Endothelial cell of umbilical vein (primary cell): ENCODE data around the gene GABARAP. TPM values are rescaled to one million over a fixed set of nuclear protein-coding genes. Genes with fewer than 3 reads are reported as not detected.

Experiments
- BruUV-seq: library from RNA; stranded (reverse); fragments of 400-500 nt; replicated peaks from 2 replicates; lab custom pipeline; 2021; lab: Mats Ljungman, UMichigan
- CTCF ChIA-PET: fragments of 300-600, 350-600 bp; sonication (Branson Sonifier 250); formaldehyde crosslinking; loops from one replicate; lab custom pipeline; 2021; ENCODE audit warnings: antibody characterized with exemption, inconsistent platforms; lab: Charles Lee
- POLR2A ChIA-PET: fragments of 300-600, 350-600 bp; sonication (Branson Sonifier 250); formaldehyde crosslinking; loops from one replicate; lab custom pipeline; 2021; ENCODE audit warnings: antibody characterized with exemption, inconsistent platforms; lab: Charles Lee
- DNase-seq: peaks from one replicate; pipeline ENCODE4 v3.0.0-alpha.2; 2011; ENCODE audit warnings: low read depth, low spot score
- FAIRE-seq: peaks from 2 replicates; lab custom pipeline; 2011; peaks lifted over from hg19 to GRCh38; lab: Jason Lieb, UNC
- H2AFZ ChIP-seq: 2 replicates; pipeline ENCODE4 v1.6.0; 2012; ENCODE audit warnings: low read depth, low read length, control low read depth, inconsistent platforms
- H3K27ac ChIP-seq: 2 replicates; pipeline ENCODE4 v1.5.1; 2011; ENCODE audit warnings: low read depth, mild to moderate bottlenecking, control low read depth, low read length, moderate library complexity; ENCODE audit not compliant: insufficient read depth
- H3K27me3 ChIP-seq, 2 experiments: 2 replicates each; pipeline versions ENCODE4 v1.6.0 to v1.6.1; 2011; ENCODE audit warnings: low read length in 2 of 2, mixed read lengths in 1 of 2; ENCODE audit not compliant: control insufficient read depth in 2 of 2, insufficient read depth in 2 of 2
- H3K36me3 ChIP-seq, 2 experiments: 2 replicates in 1 of 2; 3 replicates in 1 of 2; pipeline ENCODE4 v1.5.1; 2011; ENCODE audit warnings: low read length in 2 of 2, mild to moderate bottlenecking in 1 of 2, moderate library complexity in 1 of 2; ENCODE audit not compliant: control insufficient read depth in 2 of 2, insufficient read depth in 2 of 2; ENCODE audit errors: extremely low read depth in 1 of 2
- H3K4me1 ChIP-seq: 3 replicates; pipeline ENCODE4 v1.5.1; 2011; ENCODE audit warnings: mild to moderate bottlenecking, low read length; ENCODE audit not compliant: control insufficient read depth, insufficient read depth; ENCODE audit errors: extremely low read depth
- H3K4me2 ChIP-seq: 2 replicates; pipeline ENCODE4 v1.6.1; 2011; ENCODE audit warnings: low read length, control low read depth, mixed read lengths; ENCODE audit not compliant: insufficient read depth
- H3K4me3 ChIP-seq, 3 experiments: fragments of 200-600 bp in 1 of 3; sonication (generic), shearing (Covaris generic) in 1 of 3; replicated peaks in 1 of 3; 2 replicates each; pipeline ENCODE4 v1.5.1; 2011 to 2016; ENCODE audit warnings: control low read depth in 3 of 3, low read length in 3 of 3, mild to moderate bottlenecking in 2 of 3, inconsistent platforms in 1 of 3, low read depth in 1 of 3, moderate library complexity in 1 of 3; ENCODE audit not compliant: insufficient read depth in 1 of 3
- H3K79me2 ChIP-seq: 2 replicates; pipeline ENCODE4 v1.6.0; 2012; ENCODE audit warnings: low read length, inconsistent platforms; ENCODE audit not compliant: control insufficient read depth, insufficient read depth
- H3K9ac ChIP-seq: replicated peaks from 2 replicates; pipeline ENCODE3; 2011; ENCODE audit warnings: low read length, control low read depth; ENCODE audit not compliant: insufficient read depth; ENCODE audit errors: extremely low read depth
- H3K9me1 ChIP-seq: replicated peaks from 3 replicates; pipeline ENCODE4 v1.6.0; 2011; ENCODE audit warnings: mild to moderate bottlenecking, low read length; ENCODE audit not compliant: control insufficient read depth, insufficient read depth; ENCODE audit errors: extremely low read depth
- H3K9me3 ChIP-seq: replicated peaks from 2 replicates; pipeline ENCODE4 v1.5.1; 2012; ENCODE audit warnings: low read length, inconsistent platforms; ENCODE audit not compliant: control insufficient read depth, insufficient read depth
- H4K20me1 ChIP-seq: replicated peaks from 2 replicates; pipeline ENCODE3; 2011; ENCODE audit warnings: mild to moderate bottlenecking, low read length; ENCODE audit not compliant: control insufficient read depth, insufficient read depth; ENCODE audit errors: extremely low read depth
- CTCF ChIP-seq, 2 donors: IDR thresholded peaks; 1 replicate in 1 of 2; 2 replicates in 1 of 2; pipeline ENCODE4 v1.5.1; 2011; ENCODE audit warnings: low read length in 2 of 2, mild to moderate bottlenecking in 2 of 2, moderate library complexity in 2 of 2, control low read depth in 1 of 2, inconsistent platforms in 1 of 2, low read depth in 1 of 2; ENCODE audit not compliant: insufficient read depth in 1 of 2; ENCODE audit errors: extremely low read depth in 1 of 2
- EZH2 ChIP-seq: IDR thresholded peaks from 2 replicates; pipeline ENCODE4 v1.6.1; 2012; ENCODE audit warnings: borderline replicate concordance, low read depth, mild to moderate bottlenecking, moderate library complexity, low read length, inconsistent platforms; ENCODE audit not compliant: severe bottlenecking
- FOS ChIP-seq: IDR thresholded peaks from 2 replicates; pipeline ENCODE4 v1.6.1; 2011; ENCODE audit warnings: mild to moderate bottlenecking, low read length, moderate library complexity, borderline replicate concordance; ENCODE audit not compliant: insufficient read depth
- GATA2 ChIP-seq: IDR thresholded peaks from 2 replicates; pipeline ENCODE4 v1.7.0; 2011; ENCODE audit warnings: low read depth, mild to moderate bottlenecking, moderate library complexity, mixed read lengths, low read length; ENCODE audit not compliant: insufficient read length, insufficient read depth
- JUN ChIP-seq: IDR thresholded peaks from 2 replicates; pipeline ENCODE4 v1.6.1; 2011; ENCODE audit warnings: borderline replicate concordance, low read depth; ENCODE audit not compliant: insufficient read length, insufficient read depth
- MYC ChIP-seq: IDR thresholded peaks from one replicate; pipeline ENCODE4 v1.6.1; 2011; ENCODE audit warnings: mild to moderate bottlenecking, low read depth, low read length
- POLR2AphosphoS5 ChIP-seq: IDR thresholded peaks from 2 replicates; pipeline ENCODE4 v1.6.1; 2012; ENCODE audit warnings: low read depth, mild to moderate bottlenecking, control low read depth, low read length, moderate library complexity; ENCODE audit not compliant: insufficient read depth
- dilution Hi-C: fragments of 300-500 bp; cut with MboI; formaldehyde crosslinking; loops from one replicate; pipeline ENCODE4 v1.15.0; 2019; ENCODE audit warnings: low sequenced_read_pairs; ENCODE audit not compliant: extremely low pct_ligation_motif_present
- intact Hi-C: fragments of 100-400 bp; cut with micrococcal nuclease; formaldehyde crosslinking; loops from one replicate; pipeline ENCODE4 v1.10.0; 2022
- polyA plus RNA-seq, 4 experiments: library from polyadenylated mRNA; depleted of rRNA in 3 of 4; stranded (reverse) in 3 of 4; unstranded in 1 of 4; fragments of >200 nt; gene quantifications; 2 replicates each; pipeline versions ENCODE4 v1.2.1 to v1.2.3, GENCODE V29; 2011 to 2012; ENCODE audit warnings: missing spikeins in 1 of 4
- total RNA-seq: library from RNA; stranded (reverse); gene quantifications from 2 replicates; pipeline ENCODE4 v1.2.3, GENCODE V29; 2021
- TF ChIP-seq, protein P1 (sequence below): IDR thresholded peaks from 2 replicates; pipeline ENCODE4 v1.6.1; 2011; ENCODE audit not compliant: insufficient read depth, insufficient read length

Gene GABARAP
- total and polyA plus RNA-seq, 2 donors (not counting 3 experiments of a cell fraction or from before 2014, with no cell fraction given): 401 to 882 TPM

DNA sequence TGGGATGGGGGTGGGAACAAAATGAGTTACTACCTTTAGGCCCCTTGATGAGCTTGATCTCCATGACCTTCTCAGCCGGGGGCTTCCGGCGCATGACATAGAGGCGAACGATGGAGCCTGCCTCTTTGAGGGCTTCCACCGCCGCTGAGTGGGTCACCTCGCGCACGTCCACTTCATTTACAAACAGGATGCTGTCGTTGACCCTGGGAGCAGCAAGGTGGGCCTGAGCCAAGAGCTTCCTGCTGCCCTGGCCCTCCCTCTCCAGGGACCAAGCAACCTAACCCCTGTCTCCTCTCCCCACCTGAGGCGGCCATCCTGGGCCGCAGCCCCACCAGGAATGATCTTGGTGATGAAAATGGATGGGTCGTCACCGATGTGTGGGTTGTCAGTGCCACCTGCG lies 38.9 kb downstream of the GABARAP start:
- no peak overlapping the region for H3K4me2 ChIP-seq
- ChIA-PET CTCF (no interaction called here), POLR2A (no interaction called here)

GRCh38 chr17:7196651-7197401 lies 45.4 kb downstream of the GABARAP start:
- H3K9me3 ChIP-seq: no peaks in the 10 kb centered on the region
- FAIRE-seq: no peak
- H3K27me3 ChIP-seq: no peaks in the 10 kb centered on the region
- CTCF ChIA-PET: no interaction called here
- no peaks in the 10 kb centered on the region for H3K79me2 ChIP-seq
- H2AFZ ChIP-seq: no peak overlapping the region
- peaks cover 2 to 29% of the 10 kb centered on the region in 2 experiments for H3K36me3 ChIP-seq
- POLR2A ChIA-PET: no interaction called here
- H3K4me3 ChIP-seq: no peak overlapping the region
- DNase-seq: no peak
- dilution Hi-C loops: no loop called here
- no peaks in the 10 kb centered on the region for H3K4me1 ChIP-seq
- no peaks in the 10 kb centered on the region for H3K9me1 ChIP-seq
- H4K20me1 ChIP-seq: no peaks in the 10 kb centered on the region
- no peak overlapping the region for H3K4me2 ChIP-seq
- no TSS peak for BruUV-seq
- intact Hi-C loops: no loop called here
- no peak overlapping the region for H3K27ac ChIP-seq
- H3K9ac ChIP-seq: no peak overlapping the region
- no peak for TF ChIP-seq JUN
- no peak for TF ChIP-seq MYC
- TF ChIP-seq EZH2: no peak
- no peak for TF ChIP-seq POLR2AphosphoS5
- TF ChIP-seq CTCF (IDR thresholded peaks at IDR 0.05; ENCODE audit: extremely low read depth in 1 of 2, insufficient read depth in 1 of 2, low read depth in 1 of 2, low read length in 2 of 2): no peak

More for the DNA sequence above, 38.9 kb downstream of the GABARAP start:
- Histone ChIP-seq H3K9ac (no peak overlapping the region), H3K4me1 (peaks cover 6% of the 10 kb centered on the region), H3K79me2 (no peaks in the 10 kb centered on the region), H3K9me1 (no peaks in the 10 kb centered on the region), H3K4me3 (no peak overlapping the region), H3K36me3 (peaks cover 3 to 18% of the 10 kb centered on the region in 2 experiments), H4K20me1 (no peaks in the 10 kb centered on the region), H3K27me3 (no peaks in the 10 kb centered on the region), H3K9me3 (no peaks in the 10 kb centered on the region), H2AFZ (no peak overlapping the region), H3K27ac (no peak overlapping the region)
- intact Hi-C loops: no loop called here
- no peak for FAIRE-seq
- TF ChIP-seq MYC (no peak), FOS (no peak), EZH2 (no peak), GATA2 (no peak)
- TF ChIP-seq, protein P1, sequence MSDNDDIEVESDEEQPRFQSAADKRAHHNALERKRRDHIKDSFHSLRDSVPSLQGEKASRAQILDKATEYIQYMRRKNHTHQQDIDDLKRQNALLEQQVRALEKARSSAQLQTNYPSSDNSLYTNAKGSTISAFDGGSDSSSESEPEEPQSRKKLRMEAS: no peak
- BruUV-seq: no TSS peak
- DNase-seq: no peak
- dilution Hi-C loops: no loop called here
